HUES48 (cell line): ENCODE data around the gene TBC1D30.

Source experiments
- H3K27ac ChIP-seq: one replicate; pipeline ENCODE4 v1.7.0; 2013; ENCODE audit warnings: low read depth, low read length, inconsistent platforms
- H3K27me3 ChIP-seq: 2 replicates; pipeline ENCODE4 v1.6.1; 2013; ENCODE audit warnings: mild to moderate bottlenecking, low read length; ENCODE audit not compliant: control insufficient read depth, insufficient read depth
- H3K36me3 ChIP-seq: 2 replicates; pipeline ENCODE4 v1.6.1; 2013; ENCODE audit warnings: low read length; ENCODE audit not compliant: control insufficient read depth, insufficient read depth
- H3K4me1 ChIP-seq: 2 replicates; pipeline ENCODE4 v1.6.1; 2013; ENCODE audit warnings: mild to moderate bottlenecking, low read length; ENCODE audit not compliant: control insufficient read depth, insufficient read depth
- H3K4me3 ChIP-seq: 2 replicates; pipeline ENCODE4 v1.5.1; 2013; ENCODE audit warnings: mild to moderate bottlenecking, low read depth, low read length
- H3K9ac ChIP-seq: 2 replicates; pipeline ENCODE4 v1.6.1; 2013; ENCODE audit warnings: mild to moderate bottlenecking, low read depth, low read length, moderate library complexity
- H3K9me3 ChIP-seq: 2 replicates; pipeline ENCODE4 v1.6.1; 2013; ENCODE audit warnings: low read length; ENCODE audit not compliant: control insufficient read depth, insufficient read depth

TBC1D30 gene

DNA sequence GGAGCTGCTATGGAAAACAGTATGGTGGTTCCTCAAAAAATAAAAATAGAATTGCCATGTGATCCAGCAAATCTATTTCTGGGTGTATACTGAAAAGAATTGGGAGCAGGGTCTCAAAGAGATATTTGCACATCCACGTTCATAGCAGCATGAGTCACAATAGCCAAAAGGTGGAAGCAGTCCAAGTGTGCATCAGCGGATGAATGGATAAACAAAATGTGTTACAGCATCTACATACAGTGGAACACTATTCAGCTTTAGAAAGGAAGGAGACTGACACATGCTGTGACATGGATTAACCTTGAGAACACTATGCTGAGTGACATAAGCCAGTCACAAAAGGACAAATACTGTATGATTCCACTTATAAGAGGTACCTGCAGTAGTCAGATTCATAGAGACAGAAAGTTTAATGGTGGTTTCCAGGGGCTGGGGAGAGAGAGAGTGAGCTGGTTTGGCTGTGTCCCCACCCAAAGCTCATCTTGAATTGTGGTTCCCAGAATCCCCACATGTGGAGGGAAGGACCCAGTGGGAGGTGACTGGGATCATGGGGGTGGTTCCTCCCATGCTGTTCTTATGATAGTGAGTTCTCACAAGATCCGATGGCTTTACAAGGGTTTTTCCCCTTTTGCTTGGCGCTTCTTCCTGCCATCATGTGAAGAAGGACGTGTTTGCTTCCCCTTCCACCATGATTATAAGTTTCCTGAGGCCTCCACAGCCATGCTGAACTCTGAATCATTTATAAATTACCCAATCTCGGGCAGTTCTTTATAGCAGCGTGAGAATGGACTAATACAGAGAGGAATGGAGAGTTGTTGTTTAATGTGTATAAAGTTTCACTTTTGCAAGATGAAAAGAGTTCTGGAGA, 17.6 kb upstream of the TBC1D30 start:
- Histone ChIP-seq H3K9ac (no peak overlapping the region), H3K27ac (no peak overlapping the region), H3K36me3 (no peaks in the 10 kb centered on the region), H3K4me3 (no peak overlapping the region), H3K4me1 (no peaks in the 10 kb centered on the region), H3K9me3 (no peaks in the 10 kb centered on the region), H3K27me3 (no peaks in the 10 kb centered on the region)

DNA sequence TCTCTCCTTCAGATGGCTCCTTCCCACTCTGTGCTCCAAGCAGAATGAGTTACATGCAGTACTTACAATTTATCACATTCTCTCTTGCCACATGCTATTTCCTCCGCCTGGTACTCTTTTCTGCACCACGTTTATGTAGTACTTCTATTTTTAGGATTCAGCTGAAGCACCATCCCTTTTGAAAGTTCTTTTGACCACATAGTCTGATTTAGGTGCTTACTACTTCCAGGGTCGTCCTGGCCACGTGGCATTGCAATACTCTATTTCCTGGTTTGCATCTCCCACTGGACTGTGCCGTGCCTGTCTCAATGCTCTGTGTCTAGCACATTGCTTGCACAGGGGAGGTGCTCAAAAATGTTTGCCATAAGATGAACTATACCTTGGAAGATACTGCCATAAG, 16.3 kb upstream of the TBC1D30 start:
- no peaks in the 10 kb centered on the region for H3K36me3 ChIP-seq
- no peaks in the 10 kb centered on the region for H3K9me3 ChIP-seq
- no peaks in the 10 kb centered on the region for H3K27me3 ChIP-seq
- H3K4me1 ChIP-seq, result no peaks in the 10 kb centered on the region
- no peak overlapping the region for H3K9ac ChIP-seq
- no peak overlapping the region for H3K4me3 ChIP-seq
- no peak overlapping the region for H3K27ac ChIP-seq

DNA sequence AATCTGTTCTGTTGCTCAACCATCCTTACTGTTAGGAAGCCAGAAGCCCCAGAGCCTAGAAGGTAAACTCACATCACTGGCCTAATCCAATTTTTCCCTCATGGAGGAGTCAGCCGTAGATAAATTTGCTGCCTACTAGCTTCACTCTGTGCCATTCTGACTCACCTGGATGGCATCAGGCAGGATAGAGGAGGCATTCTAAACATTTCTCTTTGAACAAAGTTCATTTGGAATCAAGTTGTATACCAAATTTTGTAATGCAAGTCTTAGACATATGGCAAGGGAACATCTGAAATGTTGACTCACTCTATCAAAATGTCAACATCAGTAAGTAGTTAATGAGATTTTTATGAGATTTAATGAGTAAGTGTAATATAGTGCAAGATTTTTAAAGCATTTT, 13.6 kb upstream of the TBC1D30 start:
- no peak overlapping the region for H3K9ac ChIP-seq
- no peaks in the 10 kb centered on the region for H3K36me3 ChIP-seq
- no peak overlapping the region for H3K4me3 ChIP-seq
- no peaks in the 10 kb centered on the region for H3K4me1 ChIP-seq
- H3K27ac ChIP-seq, result no peak overlapping the region
- no peaks in the 10 kb centered on the region for H3K9me3 ChIP-seq
- no peaks in the 10 kb centered on the region for H3K27me3 ChIP-seq

DNA sequence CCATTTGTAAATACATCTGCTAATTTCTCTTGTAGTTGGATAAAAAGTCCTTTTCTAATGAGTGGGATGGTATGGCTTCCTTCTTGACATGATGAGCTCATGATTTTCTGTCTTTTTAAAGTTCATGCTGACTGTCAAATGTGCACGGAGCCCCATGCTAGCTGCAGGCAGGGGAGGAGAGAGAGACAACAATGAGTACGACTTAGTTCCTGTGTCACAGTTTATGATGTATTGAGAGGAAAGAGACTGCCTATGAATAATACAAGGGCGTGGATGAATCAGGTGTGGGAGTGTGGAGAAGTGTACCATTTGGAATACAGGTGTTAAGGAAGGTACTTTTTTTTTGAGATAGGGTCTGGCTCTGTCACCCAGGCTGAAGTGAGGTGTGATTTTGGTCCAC, 10.7 kb upstream of the TBC1D30 start:
- no peaks in the 10 kb centered on the region for H3K4me1 ChIP-seq
- no peaks in the 10 kb centered on the region for H3K27me3 ChIP-seq
- no peaks in the 10 kb centered on the region for H3K36me3 ChIP-seq
- no peak overlapping the region for H3K4me3 ChIP-seq
- H3K9me3 ChIP-seq, result no peaks in the 10 kb centered on the region
- H3K27ac ChIP-seq, result no peak overlapping the region
- no peak overlapping the region for H3K9ac ChIP-seq

DNA sequence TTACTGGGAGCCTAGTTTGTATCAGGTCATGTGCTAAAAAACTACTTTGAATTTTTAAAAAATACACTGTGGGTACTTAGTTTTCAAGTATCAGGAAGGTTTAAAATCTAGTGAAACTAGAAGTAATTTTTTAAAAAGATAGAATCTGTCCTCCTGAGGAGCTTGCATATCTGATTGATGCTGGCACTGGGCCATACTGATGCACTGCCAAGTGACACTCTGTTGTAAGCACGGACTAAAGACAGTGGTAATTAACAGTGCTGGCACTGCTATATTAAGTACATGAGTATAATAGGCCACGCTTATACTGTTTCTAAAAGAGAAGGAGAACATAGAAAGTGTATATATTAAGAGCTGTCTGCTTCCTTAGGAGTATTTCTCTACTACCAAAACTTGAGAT, 10.0 kb upstream of the TBC1D30 start:
- no peaks in the 10 kb centered on the region for H3K9me3 ChIP-seq
- no peak overlapping the region for H3K4me3 ChIP-seq
- H3K9ac ChIP-seq, result no peak overlapping the region
- no peak overlapping the region for H3K27ac ChIP-seq
- no peaks in the 10 kb centered on the region for H3K36me3 ChIP-seq
- H3K4me1 ChIP-seq, result no peaks in the 10 kb centered on the region
- H3K27me3 ChIP-seq, result no peaks in the 10 kb centered on the region

DNA sequence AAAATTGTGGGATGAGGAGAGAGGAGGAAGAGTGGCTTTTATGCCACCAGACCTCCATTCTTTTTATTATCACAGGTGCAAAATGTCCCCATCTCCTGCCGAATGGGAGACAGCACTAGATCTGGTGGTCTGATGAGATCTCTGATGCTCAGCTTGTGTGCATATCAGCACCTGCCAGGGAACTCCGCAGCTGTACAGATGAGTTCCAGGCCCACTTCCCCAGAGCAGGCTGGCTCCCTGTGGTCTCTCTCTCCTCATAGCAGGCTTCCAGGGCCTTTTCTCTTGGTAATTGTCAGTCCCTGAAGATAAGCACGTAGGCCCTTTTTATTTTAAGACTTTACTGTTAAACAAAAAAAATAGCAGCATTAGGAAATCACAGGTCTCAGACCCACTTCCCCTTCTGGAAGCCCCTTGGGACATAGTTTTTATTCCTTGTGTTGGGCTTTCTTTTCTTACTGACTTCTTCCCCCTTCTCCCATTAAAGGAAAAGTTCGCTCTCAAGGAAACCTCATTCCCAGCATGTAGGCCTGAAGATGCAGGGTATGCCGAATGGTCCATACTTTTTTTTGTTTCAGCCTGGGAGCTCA, 4.5 kb upstream of the TBC1D30 start:
- Histone ChIP-seq H3K4me1 (no peaks in the 10 kb centered on the region; the same call in 1 of the 2 replicates), H3K27ac (no peak overlapping the region), H3K27me3 (peaks cover 21% of the 10 kb centered on the region), H3K4me3 (no peak overlapping the region), H3K9me3 (0 out of 2 replicates have a peak, but pooled peaks cover 3% of the 10 kb centered on the region), H3K36me3 (no peaks in the 10 kb centered on the region), H3K9ac (no peak overlapping the region)

DNA sequence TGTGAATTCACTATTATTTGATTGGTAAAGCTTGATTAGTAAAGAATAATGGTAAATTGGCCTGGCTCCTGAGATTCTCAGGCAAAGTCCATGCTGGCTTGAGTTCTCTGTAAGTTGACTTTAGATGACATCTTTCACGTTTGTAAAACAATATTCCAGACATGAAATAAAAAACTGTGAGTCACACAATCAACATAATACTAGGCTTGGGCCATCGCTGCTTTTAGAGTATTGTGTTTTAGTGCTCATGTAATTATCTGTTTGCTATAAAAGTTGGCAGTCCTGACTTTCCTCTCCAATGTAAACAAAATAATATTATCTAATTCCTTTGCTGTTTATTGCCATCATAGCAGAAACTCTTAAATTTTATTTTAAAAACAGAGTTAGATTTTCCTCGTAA, 3.9 kb upstream of the TBC1D30 start:
- no peaks in the 10 kb centered on the region for H3K36me3 ChIP-seq
- H3K27ac ChIP-seq, result no peak overlapping the region
- 0 out of 2 replicates have a peak, but pooled peaks cover 3% of the 10 kb centered on the region for H3K9me3 ChIP-seq
- H3K4me3 ChIP-seq, result no peak overlapping the region
- H3K4me1 ChIP-seq, result peaks cover 4% of the 10 kb centered on the region
- H3K27me3 ChIP-seq, result peaks cover 28% of the 10 kb centered on the region
- no peak overlapping the region for H3K9ac ChIP-seq

DNA sequence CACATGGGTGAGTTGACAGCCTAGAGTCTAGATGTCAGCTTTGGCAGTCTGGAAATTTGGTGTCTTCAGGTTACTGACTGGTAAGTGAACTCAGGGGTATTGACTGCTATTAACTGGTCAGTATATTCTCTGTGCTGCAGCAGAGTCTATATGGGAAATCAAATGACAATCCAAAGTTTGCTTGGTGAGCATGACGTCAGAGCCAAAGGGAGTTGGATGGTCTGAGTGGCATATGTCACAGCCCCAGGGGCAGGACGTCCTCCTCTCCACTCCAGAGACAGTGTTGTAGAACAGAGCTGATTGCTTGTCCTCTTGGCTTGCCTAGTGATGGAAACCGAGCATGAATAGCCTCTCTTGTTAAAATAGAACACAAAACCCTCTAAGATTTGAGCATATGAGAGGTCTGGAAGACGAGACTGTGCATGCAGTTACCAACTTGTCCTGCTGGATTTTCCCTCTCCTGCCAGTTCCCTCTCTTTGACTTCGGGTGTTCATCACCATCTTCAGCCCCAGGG, 3.3 kb upstream of the TBC1D30 start:
- Histone ChIP-seq H3K9me3 (0 out of 2 replicates have a peak, but pooled peaks cover 3% of the 10 kb centered on the region), H3K27me3 (peaks cover 34% of the 10 kb centered on the region), H3K4me3 (no peak overlapping the region), H3K4me1 (peaks cover 6% of the 10 kb centered on the region), H3K9ac (no peak overlapping the region), H3K27ac (no peak overlapping the region), H3K36me3 (no peaks in the 10 kb centered on the region)

DNA sequence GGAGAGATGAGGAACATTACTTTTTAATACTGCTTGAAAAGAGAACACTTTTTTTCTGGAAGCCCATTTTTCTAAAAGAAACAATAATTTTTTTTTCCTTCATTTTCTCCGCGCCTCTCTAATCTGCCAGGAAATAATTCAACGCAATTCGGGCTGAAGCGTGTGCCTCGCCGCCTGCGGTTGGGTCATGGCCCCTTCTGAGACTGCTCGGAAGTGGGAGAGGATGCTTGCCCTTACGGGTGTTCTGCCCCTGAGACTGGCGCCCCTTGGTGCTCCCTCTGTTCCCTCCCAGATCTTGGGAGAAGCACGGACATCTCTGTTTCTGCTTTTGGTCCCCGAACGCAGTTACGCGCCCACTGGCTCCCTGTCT, 332 bp upstream of the TBC1D30 start:
- Histone ChIP-seq H3K9me3 (0 out of 2 replicates have a peak, but pooled peaks cover 3% of the 10 kb centered on the region), H3K4me1 (peaks cover 7% of the 10 kb centered on the region), H3K36me3 (no peaks in the 10 kb centered on the region), H3K27me3 (peaks cover 55% of the 10 kb centered on the region), H3K9ac (no peak overlapping the region), H3K4me3 (peak overlapping the region; percentile 66), H3K27ac (no peak overlapping the region)

DNA sequence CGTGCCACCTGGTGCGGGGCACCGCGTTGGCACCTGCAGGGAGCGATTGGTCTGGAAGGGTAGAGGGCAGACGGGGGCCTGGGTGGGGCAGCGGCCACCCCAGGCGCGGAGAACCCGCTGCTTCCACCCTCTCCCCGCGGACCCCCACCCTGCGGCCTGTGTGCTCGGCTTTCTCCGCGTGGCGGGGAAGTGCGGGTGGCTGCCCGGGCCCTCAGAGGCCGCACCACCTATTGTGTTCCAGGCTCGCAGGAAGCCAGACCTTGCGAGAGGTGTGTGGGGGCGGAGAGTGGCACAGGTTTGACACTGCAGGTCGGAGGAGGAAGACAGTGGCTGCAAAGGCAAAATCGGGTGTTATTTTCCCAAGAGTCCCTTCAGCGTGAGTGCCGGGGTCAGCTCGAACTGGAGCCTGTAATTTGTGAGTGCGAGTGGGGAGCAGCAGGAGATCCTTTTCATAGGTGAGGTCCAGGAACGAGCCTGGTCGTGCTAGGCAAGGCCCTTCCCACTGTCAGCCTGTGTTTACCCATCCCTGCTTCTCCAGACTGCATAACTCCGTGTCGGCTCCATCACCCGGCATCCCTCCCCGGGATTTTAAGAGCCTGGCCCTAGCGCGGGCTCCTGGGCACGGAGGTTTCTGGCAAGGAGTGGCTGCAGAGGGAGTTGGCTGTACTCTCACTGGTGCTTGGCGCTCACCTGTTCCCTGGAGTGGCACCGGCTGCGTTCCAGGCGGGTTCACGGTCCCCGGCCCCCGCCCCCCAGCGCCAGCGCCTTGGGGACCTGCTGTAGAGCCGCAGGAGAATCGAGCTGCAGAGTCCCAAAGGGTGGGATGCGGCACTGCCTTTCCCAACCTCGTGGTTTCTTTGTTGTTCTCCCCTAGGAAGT, 935 bp downstream of the TBC1D30 start:
- Histone ChIP-seq H3K27ac (no peak overlapping the region), H3K36me3 (no peaks in the 10 kb centered on the region), H3K9ac (no peak overlapping the region), H3K27me3 (peaks cover 55% of the 10 kb centered on the region), H3K4me3 (peak overlapping the region; percentile 66), H3K9me3 (0 out of 2 replicates have a peak, but pooled peaks cover 3% of the 10 kb centered on the region), H3K4me1 (peaks cover 7% of the 10 kb centered on the region)
